IPS-18a (cell line): Measurements from ENCODE around the gene RREB1.

Source experiments
- H3K27ac ChIP-seq: one replicate; pipeline ENCODE4 v1.5.1; 2013; ENCODE audit warnings: low read length
- H3K27me3 ChIP-seq: one replicate; pipeline ENCODE4 v1.6.1; 2013; ENCODE audit warnings: mild to moderate bottlenecking, low read length; ENCODE audit not compliant: control insufficient read depth, insufficient read depth
- H3K36me3 ChIP-seq: one replicate; pipeline ENCODE4 v1.6.1; 2013; ENCODE audit warnings: low read depth, low read length; ENCODE audit not compliant: control insufficient read depth
- H3K4me1 ChIP-seq: one replicate; pipeline ENCODE4 v1.6.1; 2013; ENCODE audit warnings: low read depth, low read length; ENCODE audit not compliant: control insufficient read depth
- H3K4me3 ChIP-seq: one replicate; pipeline ENCODE4 v1.5.1; 2013; ENCODE audit warnings: low read length
- H3K9ac ChIP-seq: one replicate; pipeline ENCODE4 v1.6.1; 2013; ENCODE audit warnings: mild to moderate bottlenecking, low read length, moderate library complexity
- H3K9me3 ChIP-seq: one replicate; pipeline ENCODE4 v1.6.1; 2013; ENCODE audit warnings: low read depth, low read length; ENCODE audit not compliant: control insufficient read depth

RREB1 gene

DNA sequence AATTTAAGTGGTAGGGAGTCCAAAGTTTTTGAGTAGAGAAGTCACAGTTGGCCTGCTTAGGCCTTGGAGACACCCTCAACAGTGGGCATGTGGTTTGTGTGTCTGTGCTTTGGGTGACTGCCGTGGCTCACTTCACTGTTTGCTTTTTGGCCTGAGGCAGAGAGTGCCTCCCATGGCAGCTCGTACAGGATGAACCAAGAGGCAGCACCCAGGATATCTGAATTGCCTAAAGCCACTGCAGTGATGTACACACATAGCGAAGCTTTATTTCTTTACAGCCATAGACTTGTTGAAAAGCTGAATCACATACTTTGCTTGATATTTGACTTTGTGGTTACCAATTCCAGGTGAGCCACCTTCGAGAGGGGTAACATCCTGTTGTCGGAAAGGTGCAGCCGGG is 21.6 kb downstream of the RREB1 start:
- H3K9ac ChIP-seq: no peak overlapping the region
- H3K4me3 ChIP-seq: no peak overlapping the region
- no peaks in the 10 kb centered on the region for H3K27me3 ChIP-seq
- H3K36me3 ChIP-seq: no peaks in the 10 kb centered on the region
- no peaks in the 10 kb centered on the region for H3K9me3 ChIP-seq
- H3K27ac ChIP-seq: no peak overlapping the region
- H3K4me1 ChIP-seq: peaks cover 6% of the 10 kb centered on the region

DNA sequence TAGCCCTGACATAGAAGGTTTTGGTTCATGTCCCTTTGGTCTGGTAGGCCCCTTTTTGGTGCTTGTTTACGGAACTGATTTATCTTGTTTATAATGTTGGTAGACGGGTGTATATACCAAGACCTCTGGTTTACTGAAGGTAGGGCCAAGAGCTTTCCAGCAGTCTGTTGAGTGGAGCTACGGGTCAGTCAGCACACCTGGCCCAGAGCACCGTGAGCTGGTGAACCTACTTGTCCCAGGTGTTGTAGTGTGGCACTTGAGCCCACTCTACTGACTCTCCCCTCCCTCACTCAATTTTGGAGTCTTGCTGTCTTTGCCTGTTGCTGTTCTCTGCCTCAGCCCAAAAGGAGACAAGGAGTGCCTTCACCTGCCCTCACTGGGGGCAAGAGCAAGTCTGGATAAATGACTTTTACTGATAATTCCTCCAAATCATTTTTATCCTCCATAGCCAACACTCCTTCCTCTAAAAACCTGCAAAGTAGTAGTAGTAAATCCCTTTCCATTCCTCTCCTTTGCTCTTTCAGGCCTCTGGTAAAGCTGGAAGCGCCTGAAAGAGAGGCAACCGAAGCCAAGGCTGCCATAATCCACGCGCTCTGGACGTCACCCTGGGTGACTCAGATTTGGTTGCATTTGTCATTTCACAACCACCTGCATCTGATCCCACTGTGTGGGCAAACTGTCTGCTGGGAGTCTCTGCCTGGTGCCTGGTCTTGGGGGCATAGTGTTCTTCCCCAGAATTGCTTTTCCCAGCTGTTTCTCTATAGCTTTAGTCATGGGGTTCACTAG is 22.2 kb downstream of the RREB1 start:
- no peaks in the 10 kb centered on the region for H3K4me1 ChIP-seq
- no peaks in the 10 kb centered on the region for H3K27me3 ChIP-seq
- H3K9ac ChIP-seq: no peak overlapping the region
- H3K36me3 ChIP-seq: no peaks in the 10 kb centered on the region
- no peak overlapping the region for H3K4me3 ChIP-seq
- H3K9me3 ChIP-seq: no peaks in the 10 kb centered on the region
- H3K27ac ChIP-seq: no peak overlapping the region

DNA sequence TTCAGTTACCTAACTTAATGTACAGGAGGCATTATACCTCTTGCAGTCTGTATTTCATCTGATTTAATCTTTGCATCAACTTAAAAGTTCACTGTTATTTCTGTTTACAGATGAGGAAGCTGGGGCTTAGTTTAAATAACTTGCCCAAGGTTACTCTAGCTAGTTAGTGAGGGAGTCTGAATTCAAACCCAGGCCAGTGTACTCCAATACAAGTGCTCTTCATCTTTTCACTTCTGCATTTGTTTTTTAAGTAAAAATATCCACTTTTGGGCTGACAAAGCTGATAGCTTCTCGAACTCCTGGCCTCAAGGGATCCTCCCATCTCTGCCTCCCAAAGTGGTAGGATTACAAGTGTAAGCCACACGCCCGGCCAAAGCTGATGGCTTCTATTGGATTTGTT is 23.6 kb downstream of the RREB1 start:
- H3K27me3 ChIP-seq: no peaks in the 10 kb centered on the region
- no peak overlapping the region for H3K27ac ChIP-seq
- H3K9ac ChIP-seq: no peak overlapping the region
- no peaks in the 10 kb centered on the region for H3K9me3 ChIP-seq
- no peak overlapping the region for H3K4me3 ChIP-seq
- H3K4me1 ChIP-seq: no peaks in the 10 kb centered on the region
- no peaks in the 10 kb centered on the region for H3K36me3 ChIP-seq

DNA sequence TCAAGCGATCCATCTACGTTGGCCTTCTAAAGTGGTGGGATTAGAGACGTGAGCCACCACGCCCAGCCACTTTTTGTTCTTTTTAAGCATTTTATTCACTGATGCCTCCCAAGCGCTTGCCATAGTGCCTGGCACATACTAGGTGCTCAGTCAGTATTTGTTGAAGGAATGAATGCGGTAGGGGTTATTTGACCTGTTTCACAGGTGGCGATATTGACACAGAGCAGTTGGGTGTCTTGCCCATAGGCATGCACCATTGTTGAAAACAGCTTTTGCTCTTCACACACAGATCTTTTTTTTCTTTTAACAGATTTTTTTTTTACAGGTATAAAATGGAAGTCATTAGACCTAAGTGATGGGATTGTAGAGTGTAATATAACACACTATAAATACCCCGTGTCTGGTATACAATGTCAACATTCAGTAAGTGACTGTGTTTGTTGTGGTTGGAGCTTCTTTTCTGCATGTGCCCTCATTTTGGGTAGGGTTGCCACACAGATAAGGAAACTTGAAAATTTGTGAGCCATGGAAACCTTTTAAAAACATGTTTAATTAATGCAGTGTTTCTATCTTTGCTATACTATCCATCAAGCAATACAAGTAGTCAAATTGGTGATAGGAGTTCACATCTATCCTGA is 24.8 kb downstream of the RREB1 start:
- no peaks in the 10 kb centered on the region for H3K9me3 ChIP-seq
- H3K27me3 ChIP-seq: no peaks in the 10 kb centered on the region
- H3K36me3 ChIP-seq: no peaks in the 10 kb centered on the region
- no peak overlapping the region for H3K4me3 ChIP-seq
- H3K4me1 ChIP-seq: peaks cover 7% of the 10 kb centered on the region
- H3K9ac ChIP-seq: no peak overlapping the region
- no peak overlapping the region for H3K27ac ChIP-seq

DNA sequence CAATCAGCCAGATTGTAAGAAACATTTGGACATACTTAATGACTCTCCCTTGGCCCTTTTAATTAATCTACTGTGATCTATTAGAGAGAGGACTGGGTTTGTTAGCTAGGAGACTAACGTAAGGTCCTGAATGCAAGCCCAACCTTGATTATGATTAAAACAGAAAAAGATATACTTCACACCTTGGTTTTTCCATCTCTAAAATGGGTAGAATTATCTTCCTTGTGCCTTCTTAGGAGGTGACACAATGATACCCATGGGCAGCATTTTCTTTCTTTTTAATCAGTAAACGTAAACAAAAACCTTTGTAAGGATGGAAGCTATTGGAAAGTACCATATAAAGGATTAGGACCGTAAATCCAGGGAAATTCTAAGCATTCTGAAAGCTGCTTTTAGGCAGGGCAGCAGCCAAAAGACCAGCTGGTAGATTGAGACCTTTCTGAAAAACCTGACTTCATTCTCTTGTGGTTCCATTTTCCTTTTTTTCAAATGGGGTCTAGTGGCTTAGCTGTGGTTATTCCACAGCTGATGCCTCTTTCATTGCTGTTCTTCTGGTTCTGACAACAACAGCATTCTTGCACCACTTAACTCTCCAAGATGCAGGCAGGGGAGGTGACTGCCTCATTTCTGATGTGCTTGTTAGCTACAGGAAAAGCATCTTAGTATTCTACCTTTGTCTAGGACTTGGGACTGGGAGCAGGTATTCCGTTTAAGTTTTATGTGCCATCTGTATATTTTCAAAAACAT is 27.4 kb downstream of the RREB1 start:
- peaks cover 26% of the 10 kb centered on the region for H3K4me1 ChIP-seq
- no peak overlapping the region for H3K4me3 ChIP-seq
- H3K9ac ChIP-seq: no peak overlapping the region
- peaks cover 4% of the 10 kb centered on the region for H3K27me3 ChIP-seq
- no peak overlapping the region for H3K27ac ChIP-seq
- no peaks in the 10 kb centered on the region for H3K9me3 ChIP-seq
- H3K36me3 ChIP-seq: no peaks in the 10 kb centered on the region

DNA sequence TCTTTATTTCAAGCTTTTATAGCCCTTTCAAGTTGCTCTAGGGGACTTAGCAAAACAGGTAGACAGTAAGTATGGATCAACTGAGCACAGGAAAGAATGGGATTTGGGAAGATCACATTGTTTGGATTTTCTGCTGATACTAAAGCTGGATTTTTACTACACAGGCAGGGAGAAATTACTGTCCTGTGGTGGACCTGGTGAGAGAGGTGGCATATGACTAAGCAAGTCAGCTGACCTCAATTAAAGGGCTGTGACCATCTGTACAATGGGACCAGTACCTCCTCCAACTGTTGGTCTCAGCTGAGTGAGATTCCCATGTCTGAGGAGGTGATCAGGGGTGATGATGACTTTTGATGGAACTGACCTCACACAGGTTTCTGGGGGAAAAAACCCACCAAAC is 28.0 kb downstream of the RREB1 start:
- H3K4me1 ChIP-seq: peaks cover 29% of the 10 kb centered on the region

DNA sequence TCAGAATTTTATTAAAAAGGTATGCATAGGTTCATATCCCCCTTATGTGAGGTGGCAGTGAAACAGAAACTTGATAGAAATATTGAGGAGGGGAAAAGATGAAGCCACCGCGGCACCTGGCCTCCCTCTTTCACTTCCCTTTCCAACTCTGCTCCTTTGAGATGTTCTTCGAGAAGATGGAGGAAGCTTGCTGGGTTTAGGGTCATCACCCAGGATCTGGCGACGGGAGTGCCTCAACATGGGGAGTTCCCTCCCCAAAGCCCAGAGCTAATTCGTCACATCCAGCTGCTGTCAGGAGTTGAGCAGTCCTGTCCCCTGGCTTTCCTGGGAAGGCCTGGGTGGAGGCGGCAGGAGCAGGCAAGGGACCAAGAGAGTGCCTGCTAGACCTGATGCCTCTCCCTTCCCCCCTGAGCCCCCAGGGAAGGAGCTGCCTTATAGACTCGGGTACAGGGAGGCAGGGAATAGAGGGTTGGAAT is 29.1 kb downstream of the RREB1 start:
- Histone ChIP-seq H3K4me1 (peaks cover 32% of the 10 kb centered on the region), H3K27ac (no peak overlapping the region), H3K27me3 (peaks cover 8% of the 10 kb centered on the region), H3K9ac (no peak overlapping the region), H3K4me3 (peak overlapping the region; percentile 23), H3K9me3 (no peaks in the 10 kb centered on the region), H3K36me3 (no peaks in the 10 kb centered on the region)

More for the DNA sequence above, 28.0 kb downstream of the RREB1 start:
- Histone ChIP-seq H3K4me3 (no peak overlapping the region), H3K27ac (no peak overlapping the region), H3K9me3 (no peaks in the 10 kb centered on the region), H3K36me3 (no peaks in the 10 kb centered on the region), H3K9ac (no peak overlapping the region), H3K27me3 (peaks cover 8% of the 10 kb centered on the region)

DNA sequence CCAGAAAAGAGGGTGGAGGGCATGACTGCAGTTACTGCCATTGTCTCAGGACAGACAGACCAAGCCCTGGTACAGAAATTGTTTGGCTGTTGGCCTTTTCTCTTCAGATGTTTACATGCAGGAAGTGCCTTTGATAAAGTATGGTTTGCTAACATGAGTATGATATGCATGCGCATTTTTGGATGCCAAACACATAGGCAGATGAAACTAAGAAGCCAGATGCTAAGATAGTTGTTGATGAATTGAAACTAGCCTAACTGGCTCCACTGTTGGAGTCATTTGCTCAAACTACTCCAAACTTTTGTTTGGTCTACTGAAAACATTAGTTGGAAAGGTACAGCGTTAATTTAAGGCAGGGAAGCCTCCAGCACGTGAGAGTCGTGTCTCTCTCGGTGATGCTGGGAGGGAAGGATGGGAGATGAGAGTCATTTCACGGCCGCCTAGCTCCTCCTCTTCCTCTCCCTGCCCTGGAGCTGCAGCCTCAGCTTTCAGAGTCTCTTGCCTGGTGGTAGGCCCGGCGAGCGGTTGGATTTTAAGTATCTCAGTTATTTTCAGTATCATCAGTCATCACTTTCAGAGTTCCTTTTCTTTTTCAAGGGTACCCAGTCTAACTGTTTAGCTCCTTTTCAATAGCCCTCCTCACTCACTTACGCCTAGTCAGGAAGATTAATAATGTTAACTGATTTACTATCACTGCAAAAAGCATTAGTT is 29.7 kb downstream of the RREB1 start:
- Histone ChIP-seq H3K9ac (no peak overlapping the region), H3K4me1 (peaks cover 32% of the 10 kb centered on the region), H3K4me3 (peak overlapping the region; percentile 23)

DNA sequence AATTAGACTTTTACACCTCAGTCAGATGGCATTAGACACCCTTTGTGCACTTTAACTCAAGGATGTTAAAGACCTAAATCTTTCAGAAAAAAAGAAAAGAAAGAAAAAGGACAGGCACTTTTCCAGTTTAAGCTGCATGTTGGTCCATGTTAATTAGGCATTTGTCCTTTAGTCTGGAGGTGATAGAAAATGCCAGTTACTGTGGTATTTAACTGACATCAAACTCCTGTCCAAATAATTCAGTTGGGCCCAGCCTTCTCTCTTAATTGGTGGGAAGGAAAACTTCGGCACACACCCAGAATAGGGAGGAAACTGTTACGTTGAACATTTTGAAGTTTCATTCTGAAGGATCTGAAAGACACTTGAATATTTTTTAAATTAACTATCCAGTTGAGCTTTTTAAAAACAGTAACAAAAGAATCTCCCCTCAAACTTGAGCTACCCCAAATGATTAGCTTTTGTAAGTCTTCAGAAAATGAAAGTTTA is 30.3 kb downstream of the RREB1 start:
- H3K4me3 ChIP-seq: no peak overlapping the region
- no peak overlapping the region for H3K27ac ChIP-seq
- H3K9ac ChIP-seq: peak overlapping the region; percentile 16
- H3K4me1 ChIP-seq: peaks cover 34% of the 10 kb centered on the region
- peaks cover 8% of the 10 kb centered on the region for H3K27me3 ChIP-seq
- no peaks in the 10 kb centered on the region for H3K36me3 ChIP-seq
- H3K9me3 ChIP-seq: no peaks in the 10 kb centered on the region

More for the DNA sequence above, 29.7 kb downstream of the RREB1 start:
- Histone ChIP-seq H3K9me3 (no peaks in the 10 kb centered on the region), H3K36me3 (no peaks in the 10 kb centered on the region), H3K27me3 (peaks cover 8% of the 10 kb centered on the region), H3K27ac (peak overlapping the region; percentile 33)

DNA sequence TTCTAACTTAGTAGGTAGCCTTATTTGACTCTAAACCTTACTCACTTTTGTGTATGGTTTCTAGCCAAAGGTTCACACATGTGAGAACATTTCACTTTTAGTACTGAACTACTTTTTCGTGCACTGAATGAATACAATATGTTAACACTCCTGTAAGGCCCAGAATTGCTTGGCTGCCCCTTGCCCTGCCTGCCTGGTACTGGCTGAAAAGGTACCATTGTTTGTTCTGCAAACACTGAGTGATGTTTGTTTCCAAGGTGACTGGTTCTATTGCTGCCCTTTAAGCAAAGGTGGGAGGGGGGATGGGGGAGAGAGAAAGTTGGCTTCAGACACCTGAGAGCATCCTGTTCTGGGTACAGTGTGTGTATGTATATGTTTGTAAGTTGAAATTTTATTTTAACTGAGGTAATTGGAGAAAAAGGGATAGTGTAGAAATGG is 31.2 kb downstream of the RREB1 start:
- Histone ChIP-seq H3K9me3 (no peaks in the 10 kb centered on the region), H3K27me3 (peaks cover 8% of the 10 kb centered on the region), H3K36me3 (no peaks in the 10 kb centered on the region), H3K27ac (peak overlapping the region; percentile 30), H3K4me1 (peaks cover 41% of the 10 kb centered on the region), H3K4me3 (no peak overlapping the region), H3K9ac (peak overlapping the region; percentile 16)
